Embryonic facial prominence (tissue), 1 donor: ENCODE results near the gene ACTN3.
"Not testable (repeated sequence)": the region's sequence is repeated elsewhere in the genome, so short reads cannot be mapped to it uniquely, and the experiment has no call there.

Source experiments
- DNase-seq: peaks from one replicate; pipeline ENCODE4 v3.0.0-alpha.2; 2016; ENCODE audit errors: extremely low spot score

ACTN3 gene

GRCh38 chr11:66544952-66545351 is 1.8 kb upstream of the ACTN3 start:
- DNase-seq, result not testable (repeated sequence)

GRCh38 chr11:66545701-66546367 is 869 bp upstream of the ACTN3 start, which contains the start of gene ZDHHC24:
ZDHHC24 (minus strand) TSS chr11:66546048; CDS start chr11:66546003, 45 bp downstream.
- DNase-seq, result peak; percentile 75

DNA sequence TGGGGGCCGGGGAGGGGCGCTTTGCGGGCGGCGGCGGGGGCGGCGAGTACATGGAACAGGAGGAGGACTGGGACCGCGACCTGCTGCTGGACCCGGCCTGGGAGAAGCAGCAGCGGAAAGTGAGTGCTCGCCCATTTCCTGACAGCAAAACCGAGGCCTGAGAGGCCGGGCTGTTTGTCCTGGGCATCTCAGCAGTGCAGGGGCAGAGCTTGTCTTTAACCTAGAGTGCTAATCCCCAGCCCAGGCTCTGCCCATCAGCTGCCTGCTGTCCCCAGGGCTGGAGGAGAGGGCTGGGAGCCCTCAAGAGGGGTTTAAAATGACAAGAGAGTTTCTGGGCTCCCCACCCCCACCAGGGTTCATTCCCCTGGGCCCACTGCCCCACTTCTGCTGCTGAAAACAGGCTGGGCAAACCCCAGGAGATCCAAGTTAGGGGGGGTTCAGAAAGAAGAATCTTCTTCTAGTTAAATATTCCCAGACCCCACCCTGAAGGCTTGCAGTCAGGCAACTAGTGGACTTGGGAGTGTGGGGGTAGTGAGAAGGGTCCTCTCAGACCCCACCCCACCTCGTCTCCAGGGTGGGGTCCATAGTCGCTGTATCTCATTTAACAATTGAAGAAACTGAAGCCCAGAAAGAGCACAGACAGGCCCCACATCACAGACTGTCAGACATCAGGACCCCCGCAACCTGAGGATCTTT is 411 bp downstream of the ACTN3 start:
- DNase-seq, result no peak

DNA sequence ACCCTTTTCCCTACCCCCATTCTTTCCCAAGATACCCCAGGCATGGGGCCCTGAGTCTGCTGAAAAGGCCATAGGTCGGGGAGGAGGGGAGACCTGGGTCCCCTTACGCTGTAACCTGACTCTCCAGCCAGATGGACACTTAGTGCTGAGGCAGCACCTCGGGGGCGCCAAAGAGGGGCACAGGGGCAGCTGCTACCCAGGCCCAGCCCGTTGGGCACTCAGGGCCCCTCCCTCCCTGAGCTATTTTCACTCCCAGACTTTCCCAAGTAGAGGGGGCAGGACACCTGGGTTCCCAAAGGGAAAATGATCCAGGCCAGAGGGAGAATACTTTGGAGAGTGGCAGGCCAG is 933 bp downstream of the ACTN3 start:
- no peak for DNase-seq

DNA sequence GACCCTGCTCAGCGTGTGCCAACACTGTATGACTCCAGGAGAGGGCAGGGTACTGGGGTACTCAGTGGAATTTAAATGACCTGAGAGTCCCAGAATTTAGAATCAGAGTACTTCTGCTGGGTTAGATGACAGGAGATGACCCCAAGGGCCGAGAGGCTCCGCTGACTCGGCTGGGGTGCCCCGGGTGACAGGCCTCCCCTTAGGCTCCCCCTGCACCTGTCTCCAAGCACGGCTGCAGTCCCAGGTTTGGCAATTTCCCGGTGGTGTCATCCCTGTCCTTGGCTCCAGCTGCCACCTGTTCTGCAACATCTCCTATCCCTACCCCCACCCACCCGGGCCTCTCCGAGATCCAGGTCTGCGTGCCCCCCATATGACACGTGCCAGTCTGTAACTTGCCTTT is 1.3 kb downstream of the ACTN3 start:
- DNase-seq, result no peak

- DNase-seq, result no peak
Measured at GRCh38 chr11:66548774-66549630, 2.3 kb downstream of the ACTN3 start.

DNA sequence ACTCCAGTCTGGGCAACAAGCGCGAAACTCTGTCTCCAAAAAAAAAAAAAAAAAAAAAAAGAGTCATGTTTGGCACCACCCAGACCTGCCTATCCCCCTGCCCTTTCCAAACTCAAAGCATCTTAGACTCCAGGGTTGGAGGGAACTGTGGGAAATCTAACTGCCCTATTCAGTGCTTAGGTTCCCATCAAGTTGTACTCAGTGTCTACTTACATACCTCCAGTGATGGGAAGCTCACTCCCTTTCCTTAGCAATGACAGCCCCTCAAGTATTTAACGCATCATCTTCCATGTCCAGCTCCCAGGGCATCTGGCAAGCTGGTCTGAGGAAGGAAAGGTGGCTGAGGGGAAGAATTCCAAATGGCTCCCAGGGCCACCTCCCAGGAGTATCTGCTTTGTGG is 3.0 kb downstream of the ACTN3 start:
- DNase-seq, result no peak

- DNase-seq, result no peak
Measured at GRCh38 chr11:66550887-66551286, 4.2 kb downstream of the ACTN3 start.

GRCh38 chr11:66554602-66555001 is 7.9 kb downstream of the ACTN3 start:
- no peak for DNase-seq

GRCh38 chr11:66555416-66555815 is 8.7 kb downstream of the ACTN3 start:
- no peak for DNase-seq

- DNase-seq, result no peak
Measured at GRCh38 chr11:66556086-66556485, 9.4 kb downstream of the ACTN3 start.

DNA sequence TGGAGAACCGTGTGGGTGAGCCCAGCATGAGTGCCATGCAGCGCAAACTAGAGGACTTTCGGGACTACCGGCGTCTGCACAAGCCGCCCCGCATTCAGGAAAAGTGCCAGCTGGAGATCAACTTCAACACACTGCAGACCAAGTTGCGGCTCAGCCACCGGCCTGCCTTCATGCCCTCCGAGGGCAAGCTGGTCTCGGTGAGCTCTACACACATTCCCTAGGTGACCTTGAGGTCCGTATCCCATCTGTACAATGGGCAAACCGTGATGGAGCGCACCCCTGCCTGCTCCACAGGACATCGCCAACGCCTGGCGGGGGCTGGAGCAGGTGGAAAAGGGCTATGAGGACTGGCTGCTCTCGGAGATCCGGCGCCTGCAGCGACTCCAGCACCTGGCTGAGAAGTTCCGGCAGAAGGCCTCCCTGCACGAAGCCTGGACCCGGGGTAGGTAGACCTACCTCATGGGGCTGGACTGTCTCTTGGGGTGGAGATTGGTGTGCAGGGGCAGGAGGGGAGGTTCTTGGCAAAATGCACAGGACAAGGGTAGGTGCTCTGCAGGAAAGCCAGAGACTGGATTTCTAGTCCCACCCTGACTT is 11.1 kb downstream of the ACTN3 start:
- no peak for DNase-seq

DNA sequence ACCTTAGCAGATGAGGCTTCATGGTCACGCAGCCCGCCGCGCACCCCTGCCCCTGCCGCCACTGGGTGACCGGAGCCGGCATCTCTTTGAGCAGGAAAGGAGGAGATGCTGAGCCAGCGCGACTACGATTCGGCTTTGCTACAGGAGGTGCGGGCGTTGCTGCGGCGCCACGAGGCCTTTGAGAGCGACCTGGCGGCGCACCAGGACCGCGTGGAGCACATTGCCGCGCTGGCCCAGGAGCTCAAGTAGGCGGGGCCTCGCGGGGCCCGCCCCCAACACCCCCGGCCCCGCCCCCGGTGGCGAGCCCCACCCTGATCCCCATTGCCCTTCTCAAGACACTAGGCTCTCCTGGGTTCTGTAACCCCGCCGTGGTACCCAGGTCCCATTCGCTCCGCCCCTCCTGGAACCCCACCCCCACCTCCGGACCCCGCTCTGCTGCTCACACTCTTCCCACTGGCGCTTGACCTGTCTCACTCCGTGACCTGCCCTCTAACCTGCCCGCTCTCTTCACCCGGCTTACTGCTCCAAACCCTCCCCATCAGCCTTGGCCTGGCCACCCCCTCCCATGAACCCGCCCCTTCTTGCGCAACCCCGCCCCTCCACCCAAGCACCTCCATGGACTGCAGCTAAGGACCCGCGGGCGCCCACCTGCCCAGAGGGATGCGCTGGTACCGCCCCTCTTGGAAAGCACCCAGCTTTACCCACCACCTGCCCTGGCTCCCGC is 12.6 kb downstream of the ACTN3 start:
- no peak for DNase-seq

DNA sequence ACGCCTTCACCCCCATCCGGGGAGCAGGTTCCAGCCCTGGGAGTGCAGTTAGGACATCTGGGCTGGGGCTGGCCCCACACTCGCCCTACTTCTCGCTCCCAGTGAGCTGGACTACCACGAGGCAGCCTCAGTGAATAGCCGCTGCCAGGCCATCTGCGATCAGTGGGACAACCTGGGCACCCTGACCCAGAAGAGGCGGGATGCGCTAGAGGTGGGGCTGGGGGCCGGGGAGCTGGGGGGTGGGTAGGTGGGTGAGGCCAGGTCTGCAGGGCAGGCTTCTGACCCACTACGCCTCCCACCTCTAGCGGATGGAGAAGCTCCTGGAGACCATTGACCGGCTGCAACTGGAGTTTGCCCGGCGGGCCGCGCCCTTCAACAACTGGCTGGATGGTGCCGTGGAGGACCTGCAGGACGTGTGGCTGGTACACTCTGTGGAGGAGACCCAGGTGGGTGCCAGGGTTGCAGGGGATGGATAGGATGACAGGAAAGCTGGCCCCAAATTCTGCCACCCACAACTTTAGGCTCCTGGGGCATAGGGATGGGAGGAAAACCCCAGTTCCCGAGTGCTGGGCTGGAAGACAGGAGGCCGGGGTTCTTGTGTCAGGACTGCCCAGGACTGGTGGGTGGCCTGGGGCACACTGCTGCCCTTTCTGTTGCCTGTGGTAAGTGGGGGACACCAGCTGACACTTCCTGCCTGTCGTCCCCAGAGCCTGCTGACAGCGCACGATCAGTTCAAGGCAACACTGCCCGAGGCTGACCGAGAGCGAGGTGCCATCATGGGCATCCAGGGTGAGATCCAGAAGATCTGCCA is 13.4 kb downstream of the ACTN3 start:
- no peak for DNase-seq

DNA sequence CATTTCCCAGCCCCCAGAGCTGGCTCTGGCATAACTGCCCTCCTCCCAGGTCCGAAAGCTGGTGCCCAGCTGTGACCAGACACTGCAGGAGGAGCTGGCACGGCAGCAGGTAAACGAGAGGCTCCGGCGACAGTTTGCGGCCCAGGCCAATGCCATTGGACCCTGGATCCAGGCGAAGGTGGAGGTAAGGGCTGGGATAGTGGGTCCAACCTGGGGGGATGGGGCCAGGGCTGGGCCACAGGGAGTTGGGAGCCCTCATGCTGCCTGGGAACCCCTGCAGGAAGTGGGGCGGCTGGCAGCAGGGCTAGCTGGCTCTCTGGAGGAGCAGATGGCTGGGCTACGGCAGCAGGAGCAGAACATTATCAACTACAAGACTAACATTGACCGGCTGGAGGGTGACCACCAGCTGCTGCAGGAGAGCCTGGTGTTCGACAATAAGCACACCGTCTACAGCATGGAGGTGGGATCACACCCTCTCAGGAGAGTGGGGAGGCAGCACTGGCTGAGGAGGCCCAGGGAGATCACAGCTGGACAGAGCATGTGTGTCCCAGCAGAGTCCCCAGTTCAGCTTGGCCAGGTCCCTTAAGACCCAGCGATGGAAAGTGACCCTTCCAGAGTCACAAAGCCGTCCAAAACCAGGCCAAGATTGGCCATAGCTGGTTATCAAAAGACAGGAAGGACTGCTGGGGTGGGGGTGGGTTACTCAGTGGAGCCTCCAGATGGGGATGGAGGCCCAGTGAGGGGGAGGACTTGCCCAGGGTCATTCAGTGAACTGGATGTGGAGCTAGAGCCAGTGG is 14.7 kb downstream of the ACTN3 start:
- no peak for DNase-seq

GRCh38 chr11:66561975-66562248 is 15.2 kb downstream of the ACTN3 start:
- no peak for DNase-seq

DNA sequence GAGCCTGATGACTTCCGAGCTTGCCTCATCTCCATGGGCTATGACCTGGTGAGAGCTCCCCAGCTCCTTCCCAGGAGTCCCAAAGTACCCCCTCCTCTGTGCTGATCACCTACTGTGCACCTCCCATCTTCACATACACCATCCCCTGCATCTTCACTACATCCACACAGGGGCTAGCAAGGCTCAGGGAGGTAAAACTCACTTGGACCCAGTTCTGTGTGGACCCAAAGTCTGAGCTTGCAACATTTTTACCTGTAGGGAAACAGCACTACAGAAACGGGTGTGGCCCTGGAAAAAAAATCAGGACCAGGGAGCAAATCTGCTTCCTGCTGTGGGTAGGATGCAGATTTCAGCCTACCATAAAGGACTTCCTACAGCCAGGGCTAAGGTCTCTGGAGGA is 15.6 kb downstream of the ACTN3 start:
- DNase-seq, result no peak

DNA sequence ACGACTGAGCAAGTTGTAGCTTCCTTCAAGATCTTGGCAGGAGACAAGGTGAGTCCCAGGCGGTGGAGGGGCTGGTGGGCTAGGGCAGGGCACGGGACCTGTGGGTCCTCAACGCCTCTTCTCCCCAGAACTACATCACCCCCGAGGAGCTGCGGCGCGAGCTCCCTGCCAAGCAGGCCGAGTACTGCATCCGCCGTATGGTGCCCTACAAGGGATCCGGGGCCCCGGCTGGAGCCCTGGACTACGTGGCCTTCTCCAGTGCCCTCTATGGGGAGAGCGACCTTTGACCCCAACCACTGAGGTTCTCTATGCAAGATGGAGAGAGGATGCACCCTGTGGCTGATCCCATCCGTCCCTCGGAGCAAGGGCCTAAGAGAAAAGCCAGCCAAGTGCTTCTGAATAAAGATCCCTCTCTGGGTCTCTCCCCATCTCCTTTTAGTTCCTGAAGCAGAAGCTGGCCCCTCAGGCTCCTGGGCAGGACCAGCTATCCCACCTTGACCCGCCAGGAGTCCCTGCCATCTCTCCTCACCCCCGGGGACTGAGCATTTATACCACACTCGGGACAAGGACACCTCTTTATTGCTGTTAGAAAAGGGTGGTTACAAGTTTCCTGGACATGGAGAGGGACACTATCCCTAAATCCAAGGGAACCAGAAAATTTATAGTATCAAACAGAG is 16.3 kb downstream of the ACTN3 start:
- DNase-seq, result no peak

GRCh38 chr11:66563832-66564231 is 17.1 kb downstream of the ACTN3 start:
- no peak for DNase-seq

GRCh38 chr11:66564538-66564937 is 17.8 kb downstream of the ACTN3 start:
- no peak for DNase-seq
